Measurements from ENCODE around the gene TRIM58.

- TF ChIP-seq, protein P1, sequence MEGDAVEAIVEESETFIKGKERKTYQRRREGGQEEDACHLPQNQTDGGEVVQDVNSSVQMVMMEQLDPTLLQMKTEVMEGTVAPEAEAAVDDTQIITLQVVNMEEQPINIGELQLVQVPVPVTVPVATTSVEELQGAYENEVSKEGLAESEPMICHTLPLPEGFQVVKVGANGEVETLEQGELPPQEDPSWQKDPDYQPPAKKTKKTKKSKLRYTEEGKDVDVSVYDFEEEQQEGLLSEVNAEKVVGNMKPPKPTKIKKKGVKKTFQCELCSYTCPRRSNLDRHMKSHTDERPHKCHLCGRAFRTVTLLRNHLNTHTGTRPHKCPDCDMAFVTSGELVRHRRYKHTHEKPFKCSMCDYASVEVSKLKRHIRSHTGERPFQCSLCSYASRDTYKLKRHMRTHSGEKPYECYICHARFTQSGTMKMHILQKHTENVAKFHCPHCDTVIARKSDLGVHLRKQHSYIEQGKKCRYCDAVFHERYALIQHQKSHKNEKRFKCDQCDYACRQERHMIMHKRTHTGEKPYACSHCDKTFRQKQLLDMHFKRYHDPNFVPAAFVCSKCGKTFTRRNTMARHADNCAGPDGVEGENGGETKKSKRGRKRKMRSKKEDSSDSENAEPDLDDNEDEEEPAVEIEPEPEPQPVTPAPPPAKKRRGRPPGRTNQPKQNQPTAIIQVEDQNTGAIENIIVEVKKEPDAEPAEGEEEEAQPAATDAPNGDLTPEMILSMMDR (IDR thresholded peaks at IDR 0.05): no peak
- TF ChIP-seq POLR2A (IDR thresholded peaks at IDR 0.05; ENCODE audit: low read depth): no peak
These were observed 8.4 kb downstream of the TRIM58 start for GRCh38 chr1:247865416-247865815.

All from esophagus muscularis mucosa (tissue), 3 donors.